ENCODE measurements around the gene MROH7. TPM values are rescaled to one million over a fixed set of nuclear protein-coding genes. Genes with fewer than 3 reads are reported as not detected.

The MROH7 gene
- total RNA-seq: 10 to 100 TPM in 2 of 4 donors, 1 to 10 TPM in 2; 5.7 to 25.2 (median 13.3) TPM

GRCh38 chr1:54640863-54641836 is at the start of gene MROH7:
MROH7 (plus strand) TSS chr1:54641786; CDS start chr1:54652927, 11,141 bp downstream.
- Histone ChIP-seq H3K4me3 (no peak within 1 kb of the TSS), H3K36me3 (peaks cover 0 to 10% of the 10 kb centered on the region in 2 donors), H3K27ac (no peak within 1 kb of the TSS), H3K9me3 (peaks cover 0 to 28% (median 0%) of the 10 kb centered on the region in 3 donors), H3K27me3 (no peaks in the 10 kb centered on the region), H3K4me1 (peaks cover 0 to 8% (median 3%) of the 10 kb centered on the region in 3 donors)
- WGBS, 2 donors (ENCODE audit: low coverage in 1 of 2): 73 to 81% methylated on average over 3 to 7 of the region's 8 CpGs
- TF ChIP-seq POLR2A (IDR thresholded peaks at IDR 0.05) (no peak), POLR2AphosphoS5 (IDR thresholded peaks at IDR 0.05) (no peak), EP300 (IDR thresholded peaks at IDR 0.05) (no peak), CTCF (IDR thresholded peaks at IDR 0.05) (no peak)
- ATAC-seq: no peak

- Histone ChIP-seq H3K36me3 (peaks cover 0 to 78% of the 10 kb centered on the region in 2 donors), H3K4me3 (no peak overlapping the region), H3K4me1 (no peaks in the 10 kb centered on the region), H3K27me3 (no peaks in the 10 kb centered on the region), H3K9me3 (no peaks in the 10 kb centered on the region), H3K27ac (no peak overlapping the region)
- no peak for TF ChIP-seq POLR2A (IDR thresholded peaks at IDR 0.05)
- TF ChIP-seq EP300 (IDR thresholded peaks at IDR 0.05): no peak
- no peak for TF ChIP-seq POLR2AphosphoS5 (IDR thresholded peaks at IDR 0.05)
- no peak for TF ChIP-seq CTCF (IDR thresholded peaks at IDR 0.05)
- ATAC-seq: no peak
- 92% methylated on average over 2 of the region's 10 CpGs; no CpG with 5 or more reads in 1 of the 2 donors for WGBS, 2 donors (ENCODE audit: low coverage in 1 of 2)
Measured at GRCh38 chr1:54593571-54594160, 47.9 kb upstream of the MROH7 start.

GRCh38 chr1:54594463-54594862 is 47.1 kb upstream of the MROH7 start:
- 50% methylated on average over 4 of the region's 16 CpGs; no CpG with 5 or more reads in 1 of the 2 donors for WGBS, 2 donors (ENCODE audit: low coverage in 1 of 2)
- TF ChIP-seq EP300 (IDR thresholded peaks at IDR 0.05): no peak
- TF ChIP-seq CTCF (IDR thresholded peaks at IDR 0.05): no peak
- no peak for TF ChIP-seq POLR2A (IDR thresholded peaks at IDR 0.05)
- TF ChIP-seq POLR2AphosphoS5 (IDR thresholded peaks at IDR 0.05): no peak
- H3K9me3 ChIP-seq: no peaks in the 10 kb centered on the region
- no peaks in the 10 kb centered on the region for H3K27me3 ChIP-seq
- ATAC-seq: no peak
- no peaks in the 10 kb centered on the region for H3K4me1 ChIP-seq
- H3K4me3 ChIP-seq: no peak overlapping the region
- H3K36me3 ChIP-seq: peaks cover 0 to 80% of the 10 kb centered on the region in 2 donors
- no peak overlapping the region for H3K27ac ChIP-seq

- no peaks in the 10 kb centered on the region for H3K4me1 ChIP-seq
- ATAC-seq: no peak
- 85% methylated on average over 3 of the region's 3 CpGs; no CpG with 5 or more reads in 1 of the 2 donors for WGBS, 2 donors (ENCODE audit: low coverage in 1 of 2)
- no peak overlapping the region for H3K4me3 ChIP-seq
- no peaks in the 10 kb centered on the region for H3K27me3 ChIP-seq
- no peaks in the 10 kb centered on the region for H3K9me3 ChIP-seq
- TF ChIP-seq POLR2AphosphoS5 (IDR thresholded peaks at IDR 0.05): no peak
- no peak for TF ChIP-seq EP300 (IDR thresholded peaks at IDR 0.05)
- no peak for TF ChIP-seq CTCF (IDR thresholded peaks at IDR 0.05)
- TF ChIP-seq POLR2A (IDR thresholded peaks at IDR 0.05): no peak
- peaks cover 0 to 87% of the 10 kb centered on the region in 2 donors for H3K36me3 ChIP-seq
- H3K27ac ChIP-seq: no peak overlapping the region
Measured at GRCh38 chr1:54595956-54596498, 45.6 kb upstream of the MROH7 start.
